SK-N-SH treated with all-trans-retinoic acid at 6 μM for 48 hours (cell line): Measurements from ENCODE around the gene CEP63.

Source experiments
- ATAC-seq: fragments of 200-7000 bp; cut with Tn5 transposase; 3 replicates; pipeline ENCODE4 v1.9.1; 2020; ENCODE audit warnings: mild to moderate bottlenecking, moderate library complexity
- ARNTL ChIP-seq: fragments of 450-650 bp; formaldehyde crosslinking; IDR thresholded peaks from 2 replicates; pipeline ENCODE4 v1.5.0; 2020; ENCODE audit warnings: low read depth, mild to moderate bottlenecking, moderate library complexity, borderline replicate concordance
- BACH2 ChIP-seq: fragments of 250-450 bp; sonication (Bioruptor Pico); IDR thresholded peaks from 2 replicates; pipeline ENCODE4 v1.9.0; 2021; ENCODE audit warnings: mild to moderate bottlenecking, borderline replicate concordance
- CREB5 ChIP-seq: fragments of 250-450 bp; sonication (Bioruptor Pico); IDR thresholded peaks from 2 replicates; pipeline ENCODE4 v1.5.1; 2020; ENCODE audit warnings: low read depth, mild to moderate bottlenecking, moderate library complexity
- CSDC2 ChIP-seq: fragments of 250-450 bp; sonication (Bioruptor Pico); IDR thresholded peaks from 2 replicates; pipeline ENCODE4 v1.5.0; 2020; ENCODE audit warnings: mild to moderate bottlenecking, moderate library complexity
- ESRRG ChIP-seq: fragments of 250-450 bp; sonication (Bioruptor Pico); IDR thresholded peaks from 2 replicates; pipeline ENCODE4 v1.6.1; 2021; ENCODE audit warnings: mild to moderate bottlenecking
- GLIS3 ChIP-seq: fragments of 250-450 bp; sonication (Bioruptor Pico); IDR thresholded peaks from 2 replicates; pipeline ENCODE4 v1.5.0; 2020; ENCODE audit warnings: mild to moderate bottlenecking, moderate library complexity
- ISL1 ChIP-seq: fragments of 250-450 bp; sonication (Bioruptor Pico); IDR thresholded peaks from 2 replicates; pipeline ENCODE4 v2.1.2; 2022; ENCODE audit warnings: mild to moderate bottlenecking, moderate library complexity
- OSR1 ChIP-seq: fragments of 250-450 bp; sonication (Bioruptor Pico); IDR thresholded peaks from 2 replicates; pipeline ENCODE4 v1.8.0; 2022; ENCODE audit warnings: moderate library complexity, mild to moderate bottlenecking, inconsistent platforms
- RARB ChIP-seq: fragments of 250-450 bp; sonication (Bioruptor Pico); IDR thresholded peaks from 2 replicates; pipeline ENCODE4 v1.8.0; 2021; ENCODE audit warnings: mild to moderate bottlenecking, moderate library complexity
- SNAI2 ChIP-seq: fragments of 250-450 bp; sonication (Bioruptor Pico); IDR thresholded peaks from 2 replicates; pipeline ENCODE4 v1.5.0; 2020; ENCODE audit warnings: mild to moderate bottlenecking, moderate library complexity
- TCF4 ChIP-seq: fragments of 250-450 bp; sonication (Bioruptor Pico); IDR thresholded peaks from 2 replicates; pipeline ENCODE4 v1.8.0; 2021; ENCODE audit warnings: mild to moderate bottlenecking, moderate library complexity, borderline replicate concordance
- TSHZ2 ChIP-seq: fragments of 250-450 bp; sonication (Bioruptor Pico); IDR thresholded peaks from 2 replicates; pipeline ENCODE4 v1.5.0; 2020; ENCODE audit warnings: mild to moderate bottlenecking, moderate library complexity
- ZC3H10 ChIP-seq: fragments of 250-450 bp; sonication (Bioruptor Pico); IDR thresholded peaks from 2 replicates; pipeline ENCODE4 v1.5.1; 2021; ENCODE audit warnings: mild to moderate bottlenecking, moderate library complexity
- ZFP3 ChIP-seq: fragments of 250-450 bp; sonication (Bioruptor Pico); IDR thresholded peaks from 2 replicates; pipeline ENCODE4 v1.5.0; 2020; ENCODE audit warnings: mild to moderate bottlenecking, moderate library complexity
- ZFP30 ChIP-seq: fragments of 450-650 bp; formaldehyde crosslinking; IDR thresholded peaks from 2 replicates; pipeline ENCODE4 v1.5.0; 2022; ENCODE audit warnings: mild to moderate bottlenecking, moderate library complexity
- ZNF565 ChIP-seq: fragments of 450-650 bp; formaldehyde crosslinking; conservative IDR thresholded peaks from 2 replicates; pipeline ENCODE4 v1.5.0; 2020; ENCODE audit warnings: low read depth, mild to moderate bottlenecking, moderate library complexity
- ZNF70 ChIP-seq: fragments of 450-650 bp; formaldehyde crosslinking; IDR thresholded peaks from 2 replicates; pipeline ENCODE4 v1.5.0; 2020; ENCODE audit warnings: mild to moderate bottlenecking, moderate library complexity
- ZNF8 ChIP-seq: fragments of 450-650 bp; formaldehyde crosslinking; IDR thresholded peaks from 2 replicates; pipeline ENCODE4 v1.5.0; 2020; ENCODE audit warnings: mild to moderate bottlenecking, moderate library complexity
- TF ChIP-seq, protein P1 (sequence below): fragments of 250-450 bp; sonication (Bioruptor Pico); IDR thresholded peaks from 2 replicates; pipeline ENCODE4 v1.8.0; 2020; ENCODE audit warnings: mild to moderate bottlenecking, moderate library complexity, borderline replicate concordance
- TF ChIP-seq, protein P2 (sequence below): fragments of 250-450 bp; sonication (Bioruptor Pico); IDR thresholded peaks from 2 replicates; pipeline ENCODE4 v1.8.0; 2021; ENCODE audit warnings: low read depth, mild to moderate bottlenecking, moderate library complexity, borderline replicate concordance

The CEP63 gene

DNA sequence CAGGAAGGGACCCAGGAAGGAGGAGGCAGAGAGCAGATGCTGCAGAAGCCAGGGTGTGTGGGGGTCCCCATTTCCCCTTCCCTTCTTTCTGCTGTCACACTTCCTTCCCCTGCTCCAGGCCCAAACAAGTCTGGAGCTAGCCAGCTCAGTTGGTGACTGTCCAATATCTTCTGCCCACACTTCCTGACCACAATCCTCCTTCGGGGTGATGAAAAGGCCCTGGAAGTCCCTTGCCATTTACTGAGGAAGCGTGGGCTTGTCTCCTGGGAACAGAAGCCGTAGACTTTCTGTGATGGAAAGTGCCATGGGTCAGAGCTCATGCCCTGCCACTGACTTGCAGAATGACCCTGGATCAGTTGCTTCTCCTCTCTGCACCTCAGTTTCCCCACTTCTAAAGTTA is 39.1 kb upstream of the CEP63 start:
- no peak for ATAC-seq
- TF ChIP-seq SNAI2 (no peak), ESRRG (CRISPR knock-in tag) (no peak), ISL1 (CRISPR knock-in tag) (no peak), ZNF70 (CRISPR knock-in tag) (no peak), TCF4 (CRISPR knock-in tag) (no peak), GLIS3 (CRISPR knock-in tag) (no peak), TSHZ2 (no peak), CSDC2 (CRISPR knock-in tag) (no peak), RARB (CRISPR knock-in tag) (no peak), ZNF8 (CRISPR knock-in tag) (no peak), ZFP30 (CRISPR knock-in tag) (no peak), ZNF565 (no peak)
- TF ChIP-seq, protein P1, sequence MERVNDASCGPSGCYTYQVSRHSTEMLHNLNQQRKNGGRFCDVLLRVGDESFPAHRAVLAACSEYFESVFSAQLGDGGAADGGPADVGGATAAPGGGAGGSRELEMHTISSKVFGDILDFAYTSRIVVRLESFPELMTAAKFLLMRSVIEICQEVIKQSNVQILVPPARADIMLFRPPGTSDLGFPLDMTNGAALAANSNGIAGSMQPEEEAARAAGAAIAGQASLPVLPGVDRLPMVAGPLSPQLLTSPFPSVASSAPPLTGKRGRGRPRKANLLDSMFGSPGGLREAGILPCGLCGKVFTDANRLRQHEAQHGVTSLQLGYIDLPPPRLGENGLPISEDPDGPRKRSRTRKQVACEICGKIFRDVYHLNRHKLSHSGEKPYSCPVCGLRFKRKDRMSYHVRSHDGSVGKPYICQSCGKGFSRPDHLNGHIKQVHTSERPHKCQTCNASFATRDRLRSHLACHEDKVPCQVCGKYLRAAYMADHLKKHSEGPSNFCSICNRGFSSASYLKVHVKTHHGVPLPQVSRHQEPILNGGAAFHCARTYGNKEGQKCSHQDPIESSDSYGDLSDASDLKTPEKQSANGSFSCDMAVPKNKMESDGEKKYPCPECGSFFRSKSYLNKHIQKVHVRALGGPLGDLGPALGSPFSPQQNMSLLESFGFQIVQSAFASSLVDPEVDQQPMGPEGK (CRISPR knock-in tag): no peak
- TF ChIP-seq, protein P2, sequence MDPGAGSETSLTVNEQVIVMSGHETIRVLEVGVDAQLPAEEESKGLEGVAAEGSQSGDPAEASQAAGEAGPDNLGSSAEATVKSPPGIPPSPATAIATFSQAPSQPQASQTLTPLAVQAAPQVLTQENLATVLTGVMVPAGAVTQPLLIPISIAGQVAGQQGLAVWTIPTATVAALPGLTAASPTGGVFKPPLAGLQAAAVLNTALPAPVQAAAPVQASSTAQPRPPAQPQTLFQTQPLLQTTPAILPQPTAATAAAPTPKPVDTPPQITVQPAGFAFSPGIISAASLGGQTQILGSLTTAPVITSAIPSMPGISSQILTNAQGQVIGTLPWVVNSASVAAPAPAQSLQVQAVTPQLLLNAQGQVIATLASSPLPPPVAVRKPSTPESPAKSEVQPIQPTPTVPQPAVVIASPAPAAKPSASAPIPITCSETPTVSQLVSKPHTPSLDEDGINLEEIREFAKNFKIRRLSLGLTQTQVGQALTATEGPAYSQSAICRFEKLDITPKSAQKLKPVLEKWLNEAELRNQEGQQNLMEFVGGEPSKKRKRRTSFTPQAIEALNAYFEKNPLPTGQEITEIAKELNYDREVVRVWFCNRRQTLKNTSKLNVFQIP (CRISPR knock-in tag): no peak

- TF ChIP-seq CSDC2 (CRISPR knock-in tag) (no peak), ESRRG (CRISPR knock-in tag) (no peak), ZC3H10 (CRISPR knock-in tag) (no peak), ZFP30 (CRISPR knock-in tag) (no peak), BACH2 (CRISPR knock-in tag) (no peak), OSR1 (CRISPR knock-in tag) (no peak), ISL1 (CRISPR knock-in tag) (no peak), CREB5 (CRISPR knock-in tag) (no peak), ARNTL (CRISPR knock-in tag) (no peak), ZNF70 (CRISPR knock-in tag) (no peak), ZNF565 (no peak), TCF4 (CRISPR knock-in tag) (no peak), RARB (CRISPR knock-in tag) (no peak), ZNF8 (CRISPR knock-in tag) (no peak), ZFP3 (CRISPR knock-in tag) (no peak), GLIS3 (CRISPR knock-in tag) (no peak), SNAI2 (no peak)
- TF ChIP-seq, protein P2 (CRISPR knock-in tag): no peak
- TF ChIP-seq, protein P1 (CRISPR knock-in tag): no peak
- ATAC-seq: no peak
Observed at GRCh38 chr3:134447351-134447750, 38.5 kb upstream of the CEP63 start.
